Ascending aorta (tissue), 2 donors: ENCODE data around the gene ANXA8. TPM values are rescaled to one million over a fixed set of nuclear protein-coding genes. Genes with fewer than 3 reads are reported as not detected.
"Not testable (repeated sequence)": the region's sequence is repeated elsewhere in the genome, so short reads cannot be mapped to it uniquely, and the experiment has no call there.

Source experiments
- DNase-seq, 2 donors: peaks; one replicate each; pipeline ENCODE4 v3.0.0-alpha.2; 2019; ENCODE audit warnings: low spot score in 2 of 2
- H3K27ac ChIP-seq, 2 donors: fragments of 200-600 bp; sonication (generic); one replicate each; pipeline ENCODE4 v1.5.1; 2016 to 2017; ENCODE audit warnings: mild to moderate bottlenecking in 1 of 2
- H3K27me3 ChIP-seq: fragments of 200-600 bp; sonication (generic); one replicate; pipeline ENCODE4 v1.5.1; 2017
- H3K36me3 ChIP-seq, 2 donors: fragments of 200-600 bp; sonication (generic); one replicate each; pipeline ENCODE4 v1.5.1; 2016
- H3K4me1 ChIP-seq, 2 donors: fragments of 200-600 bp; sonication (generic); one replicate each; pipeline ENCODE4 v1.5.1; 2016 to 2017; ENCODE audit warnings: mild to moderate bottlenecking in 1 of 2
- H3K4me3 ChIP-seq, 2 donors: fragments of 200-600 bp; sonication (generic); one replicate each; pipeline ENCODE4 v1.5.1; 2016 to 2017; ENCODE audit warnings: mild to moderate bottlenecking in 1 of 2
- H3K9me3 ChIP-seq, 2 donors: fragments of 200-600 bp; sonication (generic); one replicate each; pipeline ENCODE4 v1.5.1; 2016
- CTCF ChIP-seq, 3 experiments: fragments of 200-600 bp in 2 of 3; fragments of 450-650 bp in 1 of 3; sonication (generic) in 2 of 3; IDR thresholded peaks; one replicate each; pipeline ENCODE4 v1.5.1; 2016 to 2019; ENCODE audit warnings: antibody characterized with exemption in 3 of 3, mild to moderate bottlenecking in 1 of 3, moderate library complexity in 1 of 3
- intact Hi-C: fragments of 100-400 bp; cut with DNase I; formaldehyde crosslinking; loops from one replicate; pipeline ENCODE4 v1.15.1; 2023
- total RNA-seq: library from RNA; depleted of rRNA; stranded (reverse); fragments of >200 nt; gene quantifications from one replicate; pipeline ENCODE4 v1.1.0, GENCODE V29; 2016

ANXA8 gene
- total RNA-seq, 1 donor from 2014 or later = not detected

- Histone ChIP-seq H3K4me1 (no peaks in the 10 kb centered on the region), H3K27ac (no peak overlapping the region), H3K36me3 (no peaks in the 10 kb centered on the region), H3K4me3 (no peak overlapping the region), H3K27me3 (no peaks in the 10 kb centered on the region), H3K9me3 (no peaks in the 10 kb centered on the region)
- no peak for DNase-seq
- TF ChIP-seq CTCF (IDR thresholded peaks at IDR 0.05) = no peak
- intact Hi-C loops = no loop called here
Observed at GRCh38 chr10:47458466-47459154, 25.3 kb downstream of the ANXA8 start.

GRCh38 chr10:47457826-47458225 lies 26.1 kb downstream of the ANXA8 start:
- TF ChIP-seq CTCF (IDR thresholded peaks at IDR 0.05) = no peak
- no peak overlapping the region for H3K27ac ChIP-seq
- no peak overlapping the region for H3K4me3 ChIP-seq
- H3K9me3 ChIP-seq = no peaks in the 10 kb centered on the region
- no peak for DNase-seq
- intact Hi-C loops = no loop called here
- H3K4me1 ChIP-seq = no peaks in the 10 kb centered on the region
- no peaks in the 10 kb centered on the region for H3K36me3 ChIP-seq
- no peaks in the 10 kb centered on the region for H3K27me3 ChIP-seq

GRCh38 chr10:47457528-47457820 lies 26.4 kb downstream of the ANXA8 start:
- Histone ChIP-seq H3K36me3 (no peaks in the 10 kb centered on the region), H3K27ac (no peak overlapping the region), H3K27me3 (no peaks in the 10 kb centered on the region), H3K9me3 (no peaks in the 10 kb centered on the region), H3K4me1 (no peaks in the 10 kb centered on the region), H3K4me3 (no peak overlapping the region)
- no peak for TF ChIP-seq CTCF (IDR thresholded peaks at IDR 0.05)
- intact Hi-C loops = no loop called here
- DNase-seq = no peak

- Histone ChIP-seq H3K27ac (no peak overlapping the region), H3K4me3 (no peak overlapping the region), H3K9me3 (no peaks in the 10 kb centered on the region), H3K4me1 (no peaks in the 10 kb centered on the region), H3K27me3 (no peaks in the 10 kb centered on the region), H3K36me3 (no peaks in the 10 kb centered on the region)
- TF ChIP-seq CTCF (IDR thresholded peaks at IDR 0.05) = no peak
- DNase-seq = no peak
- intact Hi-C loops = no loop called here
Observed at GRCh38 chr10:47456794-47457527, 27.0 kb downstream of the ANXA8 start.

GRCh38 chr10:47456079-47456785 lies 27.7 kb downstream of the ANXA8 start:
- Histone ChIP-seq H3K9me3 (no peaks in the 10 kb centered on the region), H3K36me3 (no peaks in the 10 kb centered on the region), H3K4me3 (no peak overlapping the region), H3K27me3 (no peaks in the 10 kb centered on the region), H3K27ac (no peak overlapping the region), H3K4me1 (no peaks in the 10 kb centered on the region)
- DNase-seq = no peak
- TF ChIP-seq CTCF (IDR thresholded peaks at IDR 0.05) = no peak
- intact Hi-C loops = no loop called here

GRCh38 chr10:47455350-47456078 lies 28.4 kb downstream of the ANXA8 start:
- H3K4me1 ChIP-seq, H3K27me3 ChIP-seq, H3K27ac ChIP-seq, H3K9me3 ChIP-seq, H3K36me3 ChIP-seq, H3K4me3 ChIP-seq, DNase-seq, intact Hi-C loops: not testable (repeated sequence)
